GM19463 (cell line): ENCODE measurements around the gene MCCD1.

Experiments used
- ATAC-seq: cut with Tn5 transposase; IDR thresholded peaks from one replicate; pipeline ENCODE4 v1.9.1; 2021; ENCODE audit warnings: mild to moderate bottlenecking, moderate library complexity; ENCODE audit not compliant: unreplicated experiment

The MCCD1 gene

GRCh38 chr6:31568537-31568961, 39.8 kb downstream of the MCCD1 start:
- ATAC-seq: peak; percentile 54

DNA sequence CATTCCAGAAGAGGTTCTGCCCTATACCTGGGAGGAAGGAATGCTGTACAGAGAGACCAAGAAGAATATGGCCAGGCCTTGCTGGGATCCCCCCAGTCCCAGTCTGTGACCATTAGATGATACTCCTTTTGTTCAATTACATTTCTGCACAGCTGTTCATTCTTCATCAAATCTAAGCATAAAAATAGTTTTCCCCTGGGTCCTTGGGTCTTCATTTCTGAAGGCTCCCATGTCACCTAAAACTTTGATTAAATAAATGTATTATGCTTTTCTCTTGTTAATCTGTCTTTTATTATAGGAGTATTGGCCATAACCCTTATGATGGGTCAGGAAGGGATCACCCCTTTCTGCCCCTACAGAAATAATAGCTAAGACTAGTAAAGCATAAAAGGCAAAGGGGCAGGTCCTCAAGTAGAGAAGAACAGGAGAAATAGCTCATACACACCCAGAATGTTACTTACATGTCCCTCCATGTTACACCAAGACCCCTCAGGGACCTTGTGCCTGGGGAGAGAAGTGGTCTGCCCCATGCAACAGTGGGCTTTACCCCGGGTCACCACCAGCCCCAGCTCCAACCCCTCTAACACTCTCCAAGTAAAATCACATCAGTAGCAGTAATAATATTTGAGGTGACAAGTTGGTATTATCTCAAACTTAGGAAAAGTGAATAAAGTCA, 41.2 kb downstream of the MCCD1 start:
- no peak for ATAC-seq

GRCh38 chr6:31572041-31572911, 43.5 kb downstream of the MCCD1 start, which contains the start of gene LTA:
Gene LTA (plus strand): TSS chr6:31572289. CDS start chr6:31572743, 454 bp downstream.
- peak; percentile 41 for ATAC-seq

GRCh38 chr6:31573239-31574105, 44.7 kb downstream of the MCCD1 start:
- no peak for ATAC-seq

- ATAC-seq: no peak
These were observed 45.6 kb downstream of the MCCD1 start for GRCh38 chr6:31574106-31575061.

DNA sequence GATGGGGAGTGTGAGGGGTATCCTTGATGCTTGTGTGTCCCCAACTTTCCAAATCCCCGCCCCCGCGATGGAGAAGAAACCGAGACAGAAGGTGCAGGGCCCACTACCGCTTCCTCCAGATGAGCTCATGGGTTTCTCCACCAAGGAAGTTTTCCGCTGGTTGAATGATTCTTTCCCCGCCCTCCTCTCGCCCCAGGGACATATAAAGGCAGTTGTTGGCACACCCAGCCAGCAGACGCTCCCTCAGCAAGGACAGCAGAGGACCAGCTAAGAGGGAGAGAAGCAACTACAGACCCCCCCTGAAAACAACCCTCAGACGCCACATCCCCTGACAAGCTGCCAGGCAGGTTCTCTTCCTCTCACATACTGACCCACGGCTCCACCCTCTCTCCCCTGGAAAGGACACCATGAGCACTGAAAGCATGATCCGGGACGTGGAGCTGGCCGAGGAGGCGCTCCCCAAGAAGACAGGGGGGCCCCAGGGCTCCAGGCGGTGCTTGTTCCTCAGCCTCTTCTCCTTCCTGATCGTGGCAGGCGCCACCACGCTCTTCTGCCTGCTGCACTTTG, 46.7 kb downstream of the MCCD1 start, which contains the start of gene TNF:
Gene TNF, plus strand, starts transcription at position 231 of the 567 bp plus-strand sequence. Its CDS starts 177 bp downstream, at position 408.
- no peak for ATAC-seq

- ATAC-seq: no peak
These were observed 47.4 kb downstream of the MCCD1 start for GRCh38 chr6:31575952-31576685.

DNA sequence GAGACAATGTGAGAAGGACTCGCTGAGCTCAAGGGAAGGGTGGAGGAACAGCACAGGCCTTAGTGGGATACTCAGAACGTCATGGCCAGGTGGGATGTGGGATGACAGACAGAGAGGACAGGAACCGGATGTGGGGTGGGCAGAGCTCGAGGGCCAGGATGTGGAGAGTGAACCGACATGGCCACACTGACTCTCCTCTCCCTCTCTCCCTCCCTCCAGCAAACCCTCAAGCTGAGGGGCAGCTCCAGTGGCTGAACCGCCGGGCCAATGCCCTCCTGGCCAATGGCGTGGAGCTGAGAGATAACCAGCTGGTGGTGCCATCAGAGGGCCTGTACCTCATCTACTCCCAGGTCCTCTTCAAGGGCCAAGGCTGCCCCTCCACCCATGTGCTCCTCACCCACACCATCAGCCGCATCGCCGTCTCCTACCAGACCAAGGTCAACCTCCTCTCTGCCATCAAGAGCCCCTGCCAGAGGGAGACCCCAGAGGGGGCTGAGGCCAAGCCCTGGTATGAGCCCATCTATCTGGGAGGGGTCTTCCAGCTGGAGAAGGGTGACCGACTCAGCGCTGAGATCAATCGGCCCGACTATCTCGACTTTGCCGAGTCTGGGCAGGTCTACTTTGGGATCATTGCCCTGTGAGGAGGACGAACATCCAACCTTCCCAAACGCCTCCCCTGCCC, 48.3 kb downstream of the MCCD1 start:
- no peak for ATAC-seq

DNA sequence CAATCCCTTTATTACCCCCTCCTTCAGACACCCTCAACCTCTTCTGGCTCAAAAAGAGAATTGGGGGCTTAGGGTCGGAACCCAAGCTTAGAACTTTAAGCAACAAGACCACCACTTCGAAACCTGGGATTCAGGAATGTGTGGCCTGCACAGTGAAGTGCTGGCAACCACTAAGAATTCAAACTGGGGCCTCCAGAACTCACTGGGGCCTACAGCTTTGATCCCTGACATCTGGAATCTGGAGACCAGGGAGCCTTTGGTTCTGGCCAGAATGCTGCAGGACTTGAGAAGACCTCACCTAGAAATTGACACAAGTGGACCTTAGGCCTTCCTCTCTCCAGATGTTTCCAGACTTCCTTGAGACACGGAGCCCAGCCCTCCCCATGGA, 48.8 kb downstream of the MCCD1 start:
- no peak for ATAC-seq

- no peak for ATAC-seq
These were observed 49.7 kb downstream of the MCCD1 start for GRCh38 chr6:31578184-31579118.

DNA sequence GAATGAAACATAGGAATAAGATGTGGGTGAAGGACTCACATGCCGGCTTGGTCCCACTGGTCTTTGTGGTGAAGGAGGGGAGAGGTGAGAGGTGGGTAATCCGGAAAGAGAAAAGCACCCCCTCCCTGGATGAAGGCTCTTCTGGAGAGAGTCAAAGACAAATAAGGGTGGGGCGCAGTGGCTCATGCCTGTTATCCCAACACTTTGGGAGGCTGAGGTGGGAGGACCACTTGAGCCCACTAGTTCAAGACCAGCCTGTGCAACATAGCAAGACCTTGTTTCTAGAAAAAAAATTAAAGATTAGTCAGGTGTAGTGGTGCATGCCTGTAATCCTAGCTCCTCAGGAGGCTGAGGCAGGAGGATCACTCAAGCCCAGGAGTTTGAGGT, 50.4 kb downstream of the MCCD1 start:
- ATAC-seq: no peak
